ENCODE results near the gene SHROOM3.

- TF ChIP-seq, protein P1, sequence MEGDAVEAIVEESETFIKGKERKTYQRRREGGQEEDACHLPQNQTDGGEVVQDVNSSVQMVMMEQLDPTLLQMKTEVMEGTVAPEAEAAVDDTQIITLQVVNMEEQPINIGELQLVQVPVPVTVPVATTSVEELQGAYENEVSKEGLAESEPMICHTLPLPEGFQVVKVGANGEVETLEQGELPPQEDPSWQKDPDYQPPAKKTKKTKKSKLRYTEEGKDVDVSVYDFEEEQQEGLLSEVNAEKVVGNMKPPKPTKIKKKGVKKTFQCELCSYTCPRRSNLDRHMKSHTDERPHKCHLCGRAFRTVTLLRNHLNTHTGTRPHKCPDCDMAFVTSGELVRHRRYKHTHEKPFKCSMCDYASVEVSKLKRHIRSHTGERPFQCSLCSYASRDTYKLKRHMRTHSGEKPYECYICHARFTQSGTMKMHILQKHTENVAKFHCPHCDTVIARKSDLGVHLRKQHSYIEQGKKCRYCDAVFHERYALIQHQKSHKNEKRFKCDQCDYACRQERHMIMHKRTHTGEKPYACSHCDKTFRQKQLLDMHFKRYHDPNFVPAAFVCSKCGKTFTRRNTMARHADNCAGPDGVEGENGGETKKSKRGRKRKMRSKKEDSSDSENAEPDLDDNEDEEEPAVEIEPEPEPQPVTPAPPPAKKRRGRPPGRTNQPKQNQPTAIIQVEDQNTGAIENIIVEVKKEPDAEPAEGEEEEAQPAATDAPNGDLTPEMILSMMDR (IDR thresholded peaks at IDR 0.05; ENCODE audit: poor library complexity, severe bottlenecking): no peak
- TF ChIP-seq RAD21 (conservative IDR thresholded peaks at IDR 0.05): no peak
- TF ChIP-seq SMC3 (conservative IDR thresholded peaks at IDR 0.05; ENCODE audit: poor library complexity): no peak
- no peak for TF ChIP-seq POLR2AphosphoS5 (IDR thresholded peaks at IDR 0.05)
Measured at GRCh38 chr4:76772498-76773106, 337.6 kb downstream of the SHROOM3 start.

All from neural cell (in vitro differentiated cells).